WTC11 (cell line): Measurements from ENCODE around the gene SLC1A3. TPM values are rescaled to one million over a fixed set of nuclear protein-coding genes. Genes with fewer than 3 reads are reported as not detected.

ENCODE experiments used
- ATAC-seq: fragments of 200-7000 bp; cut with Tn5 transposase; 2 replicates; pipeline ENCODE4 v1.10.0; 2021; ENCODE audit warnings: mild to moderate bottlenecking, moderate library complexity
- CTCF ChIA-PET: fragments of 300-600 bp; sonication (Branson Sonifier 250); formaldehyde crosslinking; loops from one replicate; lab custom pipeline; 2021; ENCODE audit warnings: antibody characterized with exemption; lab: Charles Lee
- POLR2A ChIA-PET: fragments of 350-600 bp; sonication (Branson Sonifier 250); formaldehyde crosslinking; loops from one replicate; lab custom pipeline; 2021; ENCODE audit warnings: antibody characterized with exemption; lab: Charles Lee
- DNase-seq: peaks from one replicate; pipeline ENCODE4 v3.0.0; 2021; ENCODE audit warnings: low spot score
- H3K27ac Mint-ChIP-seq: 2 replicates; pipeline ENCODE4 v1.8.0; 2021; ENCODE audit warnings: mixed read lengths
- H3K27me3 Mint-ChIP-seq: 2 replicates; pipeline ENCODE4 v1.8.0; 2021; ENCODE audit warnings: low read depth, mild to moderate bottlenecking, moderate library complexity, mixed read lengths
- H3K36me3 Mint-ChIP-seq: 2 replicates; pipeline ENCODE4 v1.8.0; 2021; ENCODE audit warnings: mixed read lengths
- H3K4me1 Mint-ChIP-seq: 2 replicates; pipeline ENCODE4 v1.8.0; 2022; ENCODE audit warnings: mixed read lengths
- H3K4me3 Mint-ChIP-seq: 2 replicates; pipeline ENCODE4 v1.8.0; 2021; ENCODE audit warnings: mild to moderate bottlenecking, moderate library complexity, mixed read lengths
- H3K9me3 Mint-ChIP-seq: 2 replicates; pipeline ENCODE4 v1.8.0; 2021; ENCODE audit warnings: mixed read lengths
- ETV6 ChIP-seq: sonication (generic); formaldehyde crosslinking; IDR thresholded peaks from 2 replicates; pipeline ENCODE4 v1.8.1; 2022; ENCODE audit warnings: mild to moderate bottlenecking, missing genetic modification reagents
- FOXJ3 ChIP-seq: sonication (generic); formaldehyde crosslinking; IDR thresholded peaks from 2 replicates; pipeline ENCODE4 v1.9.0; 2021; ENCODE audit warnings: missing genetic modification reagents, mild to moderate bottlenecking, borderline replicate concordance
- GRHL2 ChIP-seq: fragments of 250-450 bp; sonication (Bioruptor Pico); IDR thresholded peaks from 2 replicates; pipeline ENCODE4 v1.8.0; 2022; ENCODE audit warnings: mild to moderate bottlenecking, moderate library complexity; ENCODE audit not compliant: insufficient replicate concordance, severe bottlenecking
- NR1H2 ChIP-seq: sonication (generic); formaldehyde crosslinking; IDR thresholded peaks from 2 replicates; pipeline ENCODE4 v1.9.0; 2021; ENCODE audit warnings: mild to moderate bottlenecking, moderate library complexity, missing genetic modification reagents
- RORB ChIP-seq: fragments of 250-450 bp; sonication (Bioruptor Pico); IDR thresholded peaks from 2 replicates; pipeline ENCODE4 v1.9.0; 2021; ENCODE audit warnings: mild to moderate bottlenecking
- SMAD4 ChIP-seq: sonication (generic); formaldehyde crosslinking; IDR thresholded peaks from 2 replicates; pipeline ENCODE4 v1.8.0; 2022; ENCODE audit warnings: mild to moderate bottlenecking, missing genetic modification reagents
- TCF7 ChIP-seq: sonication (generic); formaldehyde crosslinking; IDR thresholded peaks from 2 replicates; pipeline ENCODE4 v1.8.0; 2022; ENCODE audit warnings: mild to moderate bottlenecking, low read depth, missing genetic modification reagents, moderate library complexity
- ZNF121 ChIP-seq: sonication (generic); formaldehyde crosslinking; IDR thresholded peaks from 2 replicates; pipeline ENCODE4 v1.8.0; 2023; ENCODE audit warnings: missing genetic modification reagents
- ZNF232 ChIP-seq: sonication (generic); formaldehyde crosslinking; IDR thresholded peaks from 2 replicates; pipeline ENCODE4 v1.8.0; 2022; ENCODE audit warnings: mild to moderate bottlenecking, missing genetic modification reagents
- ZNF263 ChIP-seq: sonication (generic); formaldehyde crosslinking; IDR thresholded peaks from 2 replicates; pipeline ENCODE4 v1.8.1; 2022; ENCODE audit warnings: low read depth, mild to moderate bottlenecking, moderate library complexity, missing genetic modification reagents
- total RNA-seq: library from RNA; stranded (reverse); gene quantifications from 3 replicates; pipeline ENCODE4 v1.2.3, GENCODE V29; 2021
- TF ChIP-seq, protein P1 (sequence below): sonication (generic); formaldehyde crosslinking; IDR thresholded peaks from 2 replicates; pipeline ENCODE4 v1.8.0; 2022; ENCODE audit warnings: mild to moderate bottlenecking, missing genetic modification reagents
- TF ChIP-seq, protein P2 (sequence below): sonication (generic); formaldehyde crosslinking; IDR thresholded peaks from 2 replicates; pipeline ENCODE4 v1.8.0; 2023; ENCODE audit warnings: mild to moderate bottlenecking, missing genetic modification reagents
- TF ChIP-seq, protein P3 (sequence below): sonication (generic); formaldehyde crosslinking; IDR thresholded peaks from 2 replicates; pipeline ENCODE4 v1.8.1; 2023; ENCODE audit warnings: mild to moderate bottlenecking, missing genetic modification reagents
- TF ChIP-seq, protein P4 (sequence below): sonication (generic); formaldehyde crosslinking; IDR thresholded peaks from 2 replicates; pipeline ENCODE4 v1.8.1; 2023; ENCODE audit warnings: mild to moderate bottlenecking, missing genetic modification reagents, borderline replicate concordance
- TF ChIP-seq, protein P5 (sequence below): sonication (generic); formaldehyde crosslinking; IDR thresholded peaks from 2 replicates; pipeline ENCODE4 v1.8.1; 2023; ENCODE audit warnings: mild to moderate bottlenecking, missing genetic modification reagents, moderate library complexity
- TF ChIP-seq, protein P6 (sequence below): sonication (generic); formaldehyde crosslinking; IDR thresholded peaks from 2 replicates; pipeline ENCODE4 v1.8.1; 2023; ENCODE audit warnings: mild to moderate bottlenecking, missing genetic modification reagents
- TF ChIP-seq, protein P7 (sequence below): sonication (generic); formaldehyde crosslinking; conservative IDR thresholded peaks from 2 replicates; pipeline ENCODE4 v1.8.1; 2022; ENCODE audit warnings: mild to moderate bottlenecking, missing genetic modification reagents

Gene SLC1A3
- total RNA-seq, 1 experiment from 2014 or later, result 77.9 TPM

DNA sequence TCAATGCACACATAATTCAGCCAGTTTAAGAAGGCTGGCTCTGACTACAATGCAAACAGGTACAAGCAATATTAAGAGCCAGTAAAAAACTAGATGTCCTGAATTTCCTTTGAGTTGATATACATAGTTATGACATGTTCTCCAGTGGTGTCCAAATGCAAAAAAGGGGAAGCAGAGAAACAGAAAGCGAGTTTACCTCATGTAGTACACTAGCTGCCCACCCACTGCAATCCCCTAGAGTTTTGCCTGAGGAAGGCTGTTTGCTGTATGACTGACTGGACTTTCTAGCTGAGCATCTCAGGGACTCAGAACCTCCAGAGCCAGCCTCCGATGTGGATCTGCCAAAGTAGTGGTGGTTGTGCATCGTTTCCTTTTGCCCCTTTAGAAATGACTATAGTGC, 44.8 kb upstream of the SLC1A3 start:
- no peak for ATAC-seq

More for the DNA sequence above, 44.8 kb upstream of the SLC1A3 start:
- Mint-ChIP-seq H3K4me3 (no peak overlapping the region), H3K4me1 (no peaks in the 10 kb centered on the region), H3K27me3 (no peaks in the 10 kb centered on the region), H3K27ac (no peak overlapping the region), H3K9me3 (peaks cover 9% of the 10 kb centered on the region), H3K36me3 (no peaks in the 10 kb centered on the region)
- TF ChIP-seq, protein P1, sequence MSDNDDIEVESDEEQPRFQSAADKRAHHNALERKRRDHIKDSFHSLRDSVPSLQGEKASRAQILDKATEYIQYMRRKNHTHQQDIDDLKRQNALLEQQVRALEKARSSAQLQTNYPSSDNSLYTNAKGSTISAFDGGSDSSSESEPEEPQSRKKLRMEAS (CRISPR knock-in tag), result no peak
- TF ChIP-seq GRHL2 (CRISPR knock-in tag) (no peak), SMAD4 (no peak), ETV6 (CRISPR knock-in tag) (no peak), ZNF232 (CRISPR knock-in tag) (no peak), NR1H2 (no peak), ZNF121 (CRISPR knock-in tag) (no peak), TCF7 (CRISPR knock-in tag) (no peak), RORB (no peak), ZNF263 (CRISPR knock-in tag) (no peak), FOXJ3 (CRISPR knock-in tag) (no peak)
- TF ChIP-seq, protein P2, sequence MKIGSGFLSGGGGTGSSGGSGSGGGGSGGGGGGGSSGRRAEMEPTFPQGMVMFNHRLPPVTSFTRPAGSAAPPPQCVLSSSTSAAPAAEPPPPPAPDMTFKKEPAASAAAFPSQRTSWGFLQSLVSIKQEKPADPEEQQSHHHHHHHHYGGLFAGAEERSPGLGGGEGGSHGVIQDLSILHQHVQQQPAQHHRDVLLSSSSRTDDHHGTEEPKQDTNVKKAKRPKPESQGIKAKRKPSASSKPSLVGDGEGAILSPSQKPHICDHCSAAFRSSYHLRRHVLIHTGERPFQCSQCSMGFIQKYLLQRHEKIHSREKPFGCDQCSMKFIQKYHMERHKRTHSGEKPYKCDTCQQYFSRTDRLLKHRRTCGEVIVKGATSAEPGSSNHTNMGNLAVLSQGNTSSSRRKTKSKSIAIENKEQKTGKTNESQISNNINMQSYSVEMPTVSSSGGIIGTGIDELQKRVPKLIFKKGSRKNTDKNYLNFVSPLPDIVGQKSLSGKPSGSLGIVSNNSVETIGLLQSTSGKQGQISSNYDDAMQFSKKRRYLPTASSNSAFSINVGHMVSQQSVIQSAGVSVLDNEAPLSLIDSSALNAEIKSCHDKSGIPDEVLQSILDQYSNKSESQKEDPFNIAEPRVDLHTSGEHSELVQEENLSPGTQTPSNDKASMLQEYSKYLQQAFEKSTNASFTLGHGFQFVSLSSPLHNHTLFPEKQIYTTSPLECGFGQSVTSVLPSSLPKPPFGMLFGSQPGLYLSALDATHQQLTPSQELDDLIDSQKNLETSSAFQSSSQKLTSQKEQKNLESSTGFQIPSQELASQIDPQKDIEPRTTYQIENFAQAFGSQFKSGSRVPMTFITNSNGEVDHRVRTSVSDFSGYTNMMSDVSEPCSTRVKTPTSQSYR, result no peak
- TF ChIP-seq, protein P3, sequence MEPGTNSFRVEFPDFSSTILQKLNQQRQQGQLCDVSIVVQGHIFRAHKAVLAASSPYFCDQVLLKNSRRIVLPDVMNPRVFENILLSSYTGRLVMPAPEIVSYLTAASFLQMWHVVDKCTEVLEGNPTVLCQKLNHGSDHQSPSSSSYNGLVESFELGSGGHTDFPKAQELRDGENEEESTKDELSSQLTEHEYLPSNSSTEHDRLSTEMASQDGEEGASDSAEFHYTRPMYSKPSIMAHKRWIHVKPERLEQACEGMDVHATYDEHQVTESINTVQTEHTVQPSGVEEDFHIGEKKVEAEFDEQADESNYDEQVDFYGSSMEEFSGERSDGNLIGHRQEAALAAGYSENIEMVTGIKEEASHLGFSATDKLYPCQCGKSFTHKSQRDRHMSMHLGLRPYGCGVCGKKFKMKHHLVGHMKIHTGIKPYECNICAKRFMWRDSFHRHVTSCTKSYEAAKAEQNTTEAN, result no peak
- TF ChIP-seq, protein P4, sequence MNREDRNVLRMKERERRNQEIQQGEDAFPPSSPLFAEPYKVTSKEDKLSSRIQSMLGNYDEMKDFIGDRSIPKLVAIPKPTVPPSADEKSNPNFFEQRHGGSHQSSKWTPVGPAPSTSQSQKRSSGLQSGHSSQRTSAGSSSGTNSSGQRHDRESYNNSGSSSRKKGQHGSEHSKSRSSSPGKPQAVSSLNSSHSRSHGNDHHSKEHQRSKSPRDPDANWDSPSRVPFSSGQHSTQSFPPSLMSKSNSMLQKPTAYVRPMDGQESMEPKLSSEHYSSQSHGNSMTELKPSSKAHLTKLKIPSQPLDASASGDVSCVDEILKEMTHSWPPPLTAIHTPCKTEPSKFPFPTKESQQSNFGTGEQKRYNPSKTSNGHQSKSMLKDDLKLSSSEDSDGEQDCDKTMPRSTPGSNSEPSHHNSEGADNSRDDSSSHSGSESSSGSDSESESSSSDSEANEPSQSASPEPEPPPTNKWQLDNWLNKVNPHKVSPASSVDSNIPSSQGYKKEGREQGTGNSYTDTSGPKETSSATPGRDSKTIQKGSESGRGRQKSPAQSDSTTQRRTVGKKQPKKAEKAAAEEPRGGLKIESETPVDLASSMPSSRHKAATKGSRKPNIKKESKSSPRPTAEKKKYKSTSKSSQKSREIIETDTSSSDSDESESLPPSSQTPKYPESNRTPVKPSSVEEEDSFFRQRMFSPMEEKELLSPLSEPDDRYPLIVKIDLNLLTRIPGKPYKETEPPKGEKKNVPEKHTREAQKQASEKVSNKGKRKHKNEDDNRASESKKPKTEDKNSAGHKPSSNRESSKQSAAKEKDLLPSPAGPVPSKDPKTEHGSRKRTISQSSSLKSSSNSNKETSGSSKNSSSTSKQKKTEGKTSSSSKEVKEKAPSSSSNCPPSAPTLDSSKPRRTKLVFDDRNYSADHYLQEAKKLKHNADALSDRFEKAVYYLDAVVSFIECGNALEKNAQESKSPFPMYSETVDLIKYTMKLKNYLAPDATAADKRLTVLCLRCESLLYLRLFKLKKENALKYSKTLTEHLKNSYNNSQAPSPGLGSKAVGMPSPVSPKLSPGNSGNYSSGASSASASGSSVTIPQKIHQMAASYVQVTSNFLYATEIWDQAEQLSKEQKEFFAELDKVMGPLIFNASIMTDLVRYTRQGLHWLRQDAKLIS (CRISPR knock-in tag), result no peak
- TF ChIP-seq, protein P5, sequence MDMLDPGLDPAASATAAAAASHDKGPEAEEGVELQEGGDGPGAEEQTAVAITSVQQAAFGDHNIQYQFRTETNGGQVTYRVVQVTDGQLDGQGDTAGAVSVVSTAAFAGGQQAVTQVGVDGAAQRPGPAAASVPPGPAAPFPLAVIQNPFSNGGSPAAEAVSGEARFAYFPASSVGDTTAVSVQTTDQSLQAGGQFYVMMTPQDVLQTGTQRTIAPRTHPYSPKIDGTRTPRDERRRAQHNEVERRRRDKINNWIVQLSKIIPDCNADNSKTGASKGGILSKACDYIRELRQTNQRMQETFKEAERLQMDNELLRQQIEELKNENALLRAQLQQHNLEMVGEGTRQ, result no peak
- TF ChIP-seq, protein P6, sequence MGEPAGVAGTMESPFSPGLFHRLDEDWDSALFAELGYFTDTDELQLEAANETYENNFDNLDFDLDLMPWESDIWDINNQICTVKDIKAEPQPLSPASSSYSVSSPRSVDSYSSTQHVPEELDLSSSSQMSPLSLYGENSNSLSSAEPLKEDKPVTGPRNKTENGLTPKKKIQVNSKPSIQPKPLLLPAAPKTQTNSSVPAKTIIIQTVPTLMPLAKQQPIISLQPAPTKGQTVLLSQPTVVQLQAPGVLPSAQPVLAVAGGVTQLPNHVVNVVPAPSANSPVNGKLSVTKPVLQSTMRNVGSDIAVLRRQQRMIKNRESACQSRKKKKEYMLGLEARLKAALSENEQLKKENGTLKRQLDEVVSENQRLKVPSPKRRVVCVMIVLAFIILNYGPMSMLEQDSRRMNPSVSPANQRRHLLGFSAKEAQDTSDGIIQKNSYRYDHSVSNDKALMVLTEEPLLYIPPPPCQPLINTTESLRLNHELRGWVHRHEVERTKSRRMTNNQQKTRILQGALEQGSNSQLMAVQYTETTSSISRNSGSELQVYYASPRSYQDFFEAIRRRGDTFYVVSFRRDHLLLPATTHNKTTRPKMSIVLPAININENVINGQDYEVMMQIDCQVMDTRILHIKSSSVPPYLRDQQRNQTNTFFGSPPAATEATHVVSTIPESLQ (CRISPR knock-in tag), result no peak
- TF ChIP-seq, protein P7, sequence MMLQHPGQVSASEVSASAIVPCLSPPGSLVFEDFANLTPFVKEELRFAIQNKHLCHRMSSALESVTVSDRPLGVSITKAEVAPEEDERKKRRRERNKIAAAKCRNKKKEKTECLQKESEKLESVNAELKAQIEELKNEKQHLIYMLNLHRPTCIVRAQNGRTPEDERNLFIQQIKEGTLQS, result no peak
- no peak for DNase-seq
- ChIA-PET POLR2A (no interaction called here), CTCF (no interaction called here)
